Erythroblast (primary cell): ENCODE measurements around the gene PRR11.

ENCODE experiments used
- GATA1 ChIP-seq: IDR thresholded peaks from 2 replicates; pipeline ENCODE4 v1.6.1; 2011; ENCODE audit warnings: low read depth, mild to moderate bottlenecking, control low read depth, low read length, moderate library complexity
- POLR2A ChIP-seq: IDR thresholded peaks from 2 replicates; pipeline ENCODE4 v1.6.1; 2011; ENCODE audit warnings: mild to moderate bottlenecking, low read length

GRCh38 chr17:59230764-59231163 lies 75.2 kb downstream of the PRR11 start:
- TF ChIP-seq POLR2A: no peak
- TF ChIP-seq GATA1: no peak
